ENCODE results near the gene RSL1D1. TPM values are rescaled to one million over a fixed set of nuclear protein-coding genes. Genes with fewer than 3 reads are reported as not detected.

Gene RSL1D1
- total and polyA plus RNA-seq, 2 of the 8 experiments (the other 6 are each of a cell fraction or from before 2014, with no cell fraction given): 41.3 to 292 TPM

DNA sequence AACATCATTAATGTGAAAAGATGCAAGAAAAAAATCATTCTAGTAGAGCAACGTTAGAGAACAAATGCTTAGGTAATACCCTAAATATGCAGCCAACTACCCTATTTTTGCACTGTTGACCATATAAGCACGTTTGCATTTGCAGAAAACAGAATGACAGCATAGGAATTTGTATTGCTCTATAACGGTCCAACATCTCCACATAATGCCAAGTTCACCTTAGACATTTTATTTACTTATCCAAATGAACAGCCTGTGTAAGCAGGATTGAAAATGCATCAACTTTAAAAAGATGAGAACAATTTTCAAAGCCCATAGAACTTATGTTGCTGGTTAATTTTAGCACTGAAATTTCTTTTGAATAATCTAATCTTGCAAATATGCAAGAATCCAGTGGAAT, 19.1 kb upstream of the RSL1D1 start:
- Histone ChIP-seq H2BK12ac (ENCODE audit: low read depth, low read length) (no peak overlapping the region), H3K36me3 (ENCODE audit: control insufficient read depth in 2 of 4, insufficient read depth in 4 of 4, low read length in 3 of 4) (peaks cover 0 to 44% (median 21%) of the 10 kb centered on the region in 4 experiments; a peak in 6 of 8 replicates), H3K9me3 (ENCODE audit: insufficient read depth in 2 of 2, low read depth in 1 of 2, low read length in 1 of 2) (no peaks in the 10 kb centered on the region), H4K91ac (replicated peaks; ENCODE audit: insufficient read length, low read length) (no peak overlapping the region), H3K27ac (ENCODE audit: low read depth, low read length) (no peak overlapping the region), H3K4me1 (replicated peaks in 1 of 4; ENCODE audit: control insufficient read depth in 3 of 4, insufficient read depth in 4 of 4, low read length in 3 of 4) (no peaks in the 10 kb centered on the region), H3K23me2 (ENCODE audit: low read depth, low read length) (no peaks in the 10 kb centered on the region), H4K8ac (ENCODE audit: extremely low read depth, insufficient read depth, low read length) (no peak overlapping the region), H3K18ac (ENCODE audit: extremely low read depth, low read length) (no peak overlapping the region), H3K4me3 (ENCODE audit: extremely low read depth in 1 of 4, insufficient read depth in 2 of 4, low read depth in 3 of 4, low read length in 4 of 4) (no peak overlapping the region), H3K4me2 (ENCODE audit: insufficient read depth in 1 of 2, low read depth in 2 of 2, low read length in 2 of 2) (no peak overlapping the region), H4K20me1 (replicated peaks in 1 of 2; ENCODE audit: control insufficient read depth in 1 of 2, insufficient read depth in 2 of 2, low read length in 2 of 2) (no peaks in the 10 kb centered on the region), H3K79me1 (ENCODE audit: low read depth, low read length) (no peaks in the 10 kb centered on the region), H2AK5ac (ENCODE audit: low read depth, low read length) (no peak overlapping the region), H3K9ac (replicated peaks in 1 of 4; ENCODE audit: extremely low read depth in 1 of 4, low read depth in 3 of 4, low read length in 3 of 4) (no peak overlapping the region), H2BK5ac (ENCODE audit: low read depth, low read length) (no peak overlapping the region), H2BK15ac (ENCODE audit: low read length) (no peak overlapping the region), H2BK120ac (replicated peaks; ENCODE audit: low read depth, low read length) (no peak overlapping the region), H2BK20ac (ENCODE audit: low read length) (no peak overlapping the region), H4K5ac (ENCODE audit: insufficient read length, low read depth, low read length) (no peak overlapping the region), H3K4ac (replicated peaks; ENCODE audit: insufficient read length, low read depth, low read length) (no peak overlapping the region), H3K27me3 (replicated peaks in 1 of 4; ENCODE audit: control insufficient read depth in 3 of 4, extremely low read depth in 1 of 4, insufficient read depth in 3 of 4, low read length in 3 of 4) (no peaks in the 10 kb centered on the region), H3K79me2 (ENCODE audit: control insufficient read depth in 1 of 2, insufficient read depth in 2 of 2, low read length in 2 of 2) (no peaks in the 10 kb centered on the region), H2AFZ (ENCODE audit: low read length) (no peak overlapping the region), H3K14ac (ENCODE audit: insufficient read length) (no peak overlapping the region), H3K23ac (ENCODE audit: insufficient read length) (no peak overlapping the region), H3K56ac (replicated peaks; ENCODE audit: insufficient read length, low read depth, low read length) (no peak overlapping the region)
- ChIA-PET POLR2A (ENCODE audit: partially characterized antibody) (no interaction called here), CTCF (ENCODE audit: partially characterized antibody) (interaction anchor here (0.9 to 1.8 kb wide), 3 partner anchors 11 to 197 kb away, joined by 3 to 10 read pairs (median 4); no protein-coding TSS in a partner anchor)
- FAIRE-seq (no peak), DNase-seq (ENCODE audit: low read depth in 1 of 2, low spot score in 2 of 2) (no peak)
- WGBS, 2 experiments (ENCODE audit: extremely low coverage in 1 of 2, insufficient coverage in 1 of 2, insufficient read length in 1 of 2, insufficient replicate concordance in 2 of 2, low coverage in 1 of 2, low lambda C conversion rate in 2 of 2, missing lambda C conversion rate in 1 of 2): 91% methylated on average over 3 of the region's 3 CpGs; no CpG with 5 or more reads in 1 of the 2 experiments
- no peak for TF ChIP-seq MAFK (IDR thresholded peaks at IDR 0.05; ENCODE audit: low read depth, low read length)
- no peak for TF ChIP-seq SP1 (IDR thresholded peaks at IDR 0.05; ENCODE audit: low read depth, low read length)
- TF ChIP-seq, protein P1, sequence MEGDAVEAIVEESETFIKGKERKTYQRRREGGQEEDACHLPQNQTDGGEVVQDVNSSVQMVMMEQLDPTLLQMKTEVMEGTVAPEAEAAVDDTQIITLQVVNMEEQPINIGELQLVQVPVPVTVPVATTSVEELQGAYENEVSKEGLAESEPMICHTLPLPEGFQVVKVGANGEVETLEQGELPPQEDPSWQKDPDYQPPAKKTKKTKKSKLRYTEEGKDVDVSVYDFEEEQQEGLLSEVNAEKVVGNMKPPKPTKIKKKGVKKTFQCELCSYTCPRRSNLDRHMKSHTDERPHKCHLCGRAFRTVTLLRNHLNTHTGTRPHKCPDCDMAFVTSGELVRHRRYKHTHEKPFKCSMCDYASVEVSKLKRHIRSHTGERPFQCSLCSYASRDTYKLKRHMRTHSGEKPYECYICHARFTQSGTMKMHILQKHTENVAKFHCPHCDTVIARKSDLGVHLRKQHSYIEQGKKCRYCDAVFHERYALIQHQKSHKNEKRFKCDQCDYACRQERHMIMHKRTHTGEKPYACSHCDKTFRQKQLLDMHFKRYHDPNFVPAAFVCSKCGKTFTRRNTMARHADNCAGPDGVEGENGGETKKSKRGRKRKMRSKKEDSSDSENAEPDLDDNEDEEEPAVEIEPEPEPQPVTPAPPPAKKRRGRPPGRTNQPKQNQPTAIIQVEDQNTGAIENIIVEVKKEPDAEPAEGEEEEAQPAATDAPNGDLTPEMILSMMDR (IDR thresholded peaks at IDR 0.05; ENCODE audit: control extremely low read depth in 1 of 3, insufficient read depth in 1 of 3, low read depth in 1 of 3, low read length in 3 of 3): no peak
- TF ChIP-seq CTBP2 (IDR thresholded peaks at IDR 0.05; ENCODE audit: borderline replicate concordance, insufficient read depth, insufficient read length, low read length): no peak
- no peak for TF ChIP-seq SIN3A (conservative IDR thresholded peaks at IDR 0.05 in 1 of 2, IDR thresholded peaks at IDR 0.05 in 1 of 2; ENCODE audit: low read depth in 1 of 2, low read length in 2 of 2)
- TF ChIP-seq RNF2 (IDR thresholded peaks at IDR 0.05; ENCODE audit: borderline replicate concordance, low read depth, low read length, missing control alignments, poor library complexity, severe bottlenecking): no peak
- TF ChIP-seq SP2 (IDR thresholded peaks at IDR 0.05; ENCODE audit: low read length): no peak
- TF ChIP-seq TCF12 (IDR thresholded peaks at IDR 0.05; ENCODE audit: low read depth, low read length): no peak
- TF ChIP-seq KDM1A (IDR thresholded peaks at IDR 0.05; ENCODE audit: borderline replicate concordance, low read length): no peak
- TF ChIP-seq RAD21 (IDR thresholded peaks at IDR 0.05 in 1 of 2, conservative IDR thresholded peaks at IDR 0.05 in 1 of 2; ENCODE audit: low read depth in 2 of 2, low read length in 2 of 2): no peak
- no peak for TF ChIP-seq NRF1 (IDR thresholded peaks at IDR 0.05; ENCODE audit: low read depth, low read length)

Measured in H1 (cell line).